IMR-90 (cell line): Measurements from ENCODE around the gene ADH1A. TPM values are rescaled to one million over a fixed set of nuclear protein-coding genes. Genes with fewer than 3 reads are reported as not detected.

ENCODE experiments used
- ATAC-seq: fragments of 200-7000 bp; cut with Tn5 transposase; 2 replicates; pipeline ENCODE4 v1.9.1; 2020; ENCODE audit warnings: low read depth, mild to moderate bottlenecking, moderate library complexity
- BruUV-seq: library from RNA; stranded (reverse); fragments of 400-500 nt; replicated peaks from 2 replicates; lab custom pipeline; 2021; lab: Mats Ljungman, UMichigan
- CTCF ChIA-PET: fragments of 300-600 bp; formaldehyde crosslinking; extraction: SDS; loops from one replicate; lab custom pipeline; 2021; ENCODE audit warnings: antibody characterized with exemption; lab: Yijun Ruan, JAX
- POLR2A ChIA-PET: fragments of 300-600 bp; sonication (Branson Sonifier 250); formaldehyde crosslinking; loops from one replicate; lab custom pipeline; 2022; ENCODE audit warnings: antibody characterized with exemption; ENCODE audit not compliant: unreplicated experiment; lab: Charles Lee
- DNase-seq: peaks from one replicate; pipeline ENCODE4 v3.0.0; 2013
- H2AFZ ChIP-seq: replicated peaks from 2 replicates; pipeline ENCODE3; 2013; ENCODE audit warnings: low read length, mild to moderate bottlenecking; ENCODE audit not compliant: poor library complexity
- H2AK5ac ChIP-seq: 2 replicates; pipeline ENCODE4 v1.6.1; 2013; ENCODE audit warnings: low read depth, low read length, inconsistent platforms
- H2AK9ac ChIP-seq: replicated peaks from 2 replicates; pipeline ENCODE3; 2013; ENCODE audit warnings: mild to moderate bottlenecking, low read depth, low read length, moderate library complexity; ENCODE audit not compliant: poor library complexity
- H2BK120ac ChIP-seq: 2 replicates; pipeline ENCODE4 v1.6.1; 2013; ENCODE audit warnings: low read depth, low read length, inconsistent platforms
- H2BK15ac ChIP-seq: 3 replicates; pipeline ENCODE4 v1.6.1; 2013; ENCODE audit warnings: low read depth, low read length, inconsistent platforms
- H2BK20ac ChIP-seq: 2 replicates; pipeline ENCODE4 v1.6.1; 2013; ENCODE audit warnings: low read depth, mild to moderate bottlenecking, inconsistent platforms, low read length, moderate library complexity
- H2BK5ac ChIP-seq: 2 replicates; pipeline ENCODE4 v1.6.1; 2013; ENCODE audit warnings: mild to moderate bottlenecking, low read depth, low read length, inconsistent platforms; ENCODE audit not compliant: poor library complexity, severe bottlenecking
- H3K14ac ChIP-seq: replicated peaks from 2 replicates; pipeline ENCODE4 v1.6.1; 2013; ENCODE audit warnings: low read depth, low read length, inconsistent platforms
- H3K18ac ChIP-seq: 2 replicates; pipeline ENCODE4 v1.6.1; 2013; ENCODE audit warnings: low read depth, low read length, control low read depth
- H3K23ac ChIP-seq: 2 replicates; pipeline ENCODE4 v1.6.1; 2013; ENCODE audit warnings: low read depth, low read length, inconsistent platforms
- H3K27ac ChIP-seq: 2 replicates; pipeline ENCODE4 v1.5.1; 2013; ENCODE audit warnings: mild to moderate bottlenecking, control low read depth, low read length; ENCODE audit not compliant: insufficient read depth
- H3K27me3 ChIP-seq: 2 replicates; pipeline ENCODE4 v1.6.1; 2013; ENCODE audit warnings: low read length; ENCODE audit not compliant: control insufficient read depth, insufficient read depth
- H3K36me3 ChIP-seq: 2 replicates; pipeline ENCODE4 v1.6.1; 2013; ENCODE audit warnings: low read length, mixed read lengths; ENCODE audit not compliant: control insufficient read depth, insufficient read depth
- H3K4ac ChIP-seq: 2 replicates; pipeline ENCODE4 v1.6.1; 2013; ENCODE audit warnings: low read depth, low read length, inconsistent platforms
- H3K4me1 ChIP-seq: 2 replicates; pipeline ENCODE4 v1.6.1; 2013; ENCODE audit warnings: low read length, mixed read lengths; ENCODE audit not compliant: control insufficient read depth, insufficient read depth
- H3K4me2 ChIP-seq: 2 replicates; pipeline ENCODE4 v1.6.1; 2013; ENCODE audit warnings: low read depth, mild to moderate bottlenecking, control low read depth, low read length, moderate library complexity
- H3K4me3 ChIP-seq: 2 replicates; pipeline ENCODE4 v1.5.1; 2013; ENCODE audit warnings: low read depth, mild to moderate bottlenecking, control low read depth, low read length, moderate library complexity; ENCODE audit not compliant: insufficient read depth
- H3K56ac ChIP-seq: 2 replicates; pipeline ENCODE4 v1.6.1; 2013; ENCODE audit warnings: low read length, inconsistent platforms; ENCODE audit not compliant: insufficient read depth; ENCODE audit errors: extremely low read depth
- H3K79me1 ChIP-seq, 2 experiments: 2 replicates each; pipeline ENCODE4 v1.6.1; 2013; ENCODE audit warnings: low read length in 2 of 2, inconsistent platforms in 1 of 2, low read depth in 1 of 2
- H3K9ac ChIP-seq: 2 replicates; pipeline ENCODE4 v1.6.1; 2013; ENCODE audit warnings: low read depth, low read length, control low read depth
- H3K9me1 ChIP-seq: 2 replicates; pipeline ENCODE4 v1.6.1; 2013; ENCODE audit warnings: low read length, inconsistent platforms; ENCODE audit not compliant: insufficient read depth
- H3K9me3 ChIP-seq: 2 replicates; pipeline ENCODE4 v1.6.1; 2013; ENCODE audit warnings: low read length; ENCODE audit not compliant: control insufficient read depth, insufficient read depth
- H4K20me1 ChIP-seq: 2 replicates; pipeline ENCODE4 v1.6.1; 2013; ENCODE audit warnings: low read length, inconsistent platforms; ENCODE audit not compliant: insufficient read depth
- H4K5ac ChIP-seq: 2 replicates; pipeline ENCODE4 v1.6.1; 2013; ENCODE audit warnings: mild to moderate bottlenecking, low read depth, low read length, control low read depth
- H4K8ac ChIP-seq, 2 experiments: 2 replicates each; pipeline ENCODE4 v1.6.1; 2013; ENCODE audit warnings: low read depth in 2 of 2, low read length in 2 of 2, control low read depth in 1 of 2, inconsistent platforms in 1 of 2
- H4K91ac ChIP-seq: 2 replicates; pipeline ENCODE4 v1.6.1; 2013; ENCODE audit warnings: low read depth, low read length, inconsistent platforms; ENCODE audit not compliant: insufficient read depth
- CEBPB ChIP-seq: IDR thresholded peaks from 2 replicates; pipeline ENCODE4 v1.6.1; 2012; ENCODE audit warnings: low read depth, low read length, improper control_type of control experiment
- CHD1 ChIP-seq: IDR thresholded peaks from 2 replicates; pipeline ENCODE4 v1.6.1; 2012; ENCODE audit warnings: low read depth, low read length, improper control_type of control experiment
- FOS ChIP-seq: fragments of 150-350 bp; IDR thresholded peaks from 2 replicates; pipeline ENCODE4 v1.6.1; 2016; ENCODE audit warnings: low read depth, low read length
- MAFK ChIP-seq: IDR thresholded peaks from 2 replicates; pipeline ENCODE4 v1.6.1; 2012; ENCODE audit warnings: low read depth, low read length, improper control_type of control experiment
- MAZ ChIP-seq: IDR thresholded peaks from 2 replicates; pipeline ENCODE4 v1.6.1; 2012; ENCODE audit warnings: low read depth, mild to moderate bottlenecking, low read length, improper control_type of control experiment, moderate library complexity, borderline replicate concordance
- MXI1 ChIP-seq: IDR thresholded peaks from 2 replicates; pipeline ENCODE4 v1.6.1; 2012; ENCODE audit warnings: low read depth, mild to moderate bottlenecking, low read length, moderate library complexity, borderline replicate concordance
- POLR2A ChIP-seq: IDR thresholded peaks from 2 replicates; pipeline ENCODE4 v1.6.1; 2012; ENCODE audit warnings: mild to moderate bottlenecking, low read depth, low read length
- RCOR1 ChIP-seq: IDR thresholded peaks from 2 replicates; pipeline ENCODE4 v1.6.1; 2012; ENCODE audit warnings: mild to moderate bottlenecking, low read length, improper control_type of control experiment; ENCODE audit not compliant: insufficient replicate concordance
- SMC3 ChIP-seq: fragments of 150-350 bp; IDR thresholded peaks from 2 replicates; pipeline ENCODE4 v1.6.1; 2016; ENCODE audit warnings: low read depth, mild to moderate bottlenecking, antibody characterized with exemption, low read length, moderate library complexity
- WGBS, 2 experiments: methylation state at CpG; one replicate each; pipeline versions ENCODE4 v1.1.5 to v1.1.7; 2013; ENCODE audit warnings: missing lambda C conversion rate in 2 of 2; ENCODE audit not compliant: insufficient read length in 1 of 2; ENCODE audit errors: extremely low coverage in 2 of 2; 5-methylcytosine and 5-hydroxymethylcytosine counted together
- dilution Hi-C: fragments of 300-500 bp; cut with HindIII; formaldehyde crosslinking; loops from one replicate; pipeline ENCODE4 v1.14.3; 2018; ENCODE audit warnings: low sequenced_read_pairs; ENCODE audit not compliant: unreplicated experiment
- in situ Hi-C: fragments of 300-500 bp; cut with MboI; formaldehyde crosslinking; loops from 3 replicates; pipeline ENCODE4 v1.14.3; 2019; ENCODE audit warnings: low sequenced_read_pairs, inconsistent platforms, mixed read lengths
- intact Hi-C: fragments of 100-400 bp; cut with micrococcal nuclease; formaldehyde crosslinking; loops from 2 replicates; pipeline ENCODE4 v1.10.0; 2022
- polyA plus RNA-seq, 3 experiments: library from polyadenylated mRNA; depleted of rRNA; stranded (reverse); fragments of >200 nt; gene quantifications; 2 replicates each; pipeline ENCODE4 v1.2.3, GENCODE V29; 2012; ENCODE audit warnings: low replicate concordance in 1 of 3
- total RNA-seq: library from RNA; depleted of rRNA; stranded (reverse); fragments of >200 nt; gene quantifications from 2 replicates; pipeline ENCODE4 v1.2.3, GENCODE V29; 2012
- TF ChIP-seq, protein P1 (sequence below): fragments of 150-350 bp; IDR thresholded peaks from 2 replicates; pipeline ENCODE4 v1.6.1; 2017; ENCODE audit warnings: mild to moderate bottlenecking, antibody characterized with exemption, low read length, low read depth
- TF ChIP-seq, protein P2 (sequence below): fragments of 150-350 bp; IDR thresholded peaks from 2 replicates; pipeline ENCODE4 v1.6.1; 2016; ENCODE audit warnings: low read depth, mild to moderate bottlenecking, low read length, moderate library complexity, borderline replicate concordance

ADH1A gene
- total and polyA plus RNA-seq, 2 of the 4 experiments (the other 2 are of a cell fraction), result not detected

DNA sequence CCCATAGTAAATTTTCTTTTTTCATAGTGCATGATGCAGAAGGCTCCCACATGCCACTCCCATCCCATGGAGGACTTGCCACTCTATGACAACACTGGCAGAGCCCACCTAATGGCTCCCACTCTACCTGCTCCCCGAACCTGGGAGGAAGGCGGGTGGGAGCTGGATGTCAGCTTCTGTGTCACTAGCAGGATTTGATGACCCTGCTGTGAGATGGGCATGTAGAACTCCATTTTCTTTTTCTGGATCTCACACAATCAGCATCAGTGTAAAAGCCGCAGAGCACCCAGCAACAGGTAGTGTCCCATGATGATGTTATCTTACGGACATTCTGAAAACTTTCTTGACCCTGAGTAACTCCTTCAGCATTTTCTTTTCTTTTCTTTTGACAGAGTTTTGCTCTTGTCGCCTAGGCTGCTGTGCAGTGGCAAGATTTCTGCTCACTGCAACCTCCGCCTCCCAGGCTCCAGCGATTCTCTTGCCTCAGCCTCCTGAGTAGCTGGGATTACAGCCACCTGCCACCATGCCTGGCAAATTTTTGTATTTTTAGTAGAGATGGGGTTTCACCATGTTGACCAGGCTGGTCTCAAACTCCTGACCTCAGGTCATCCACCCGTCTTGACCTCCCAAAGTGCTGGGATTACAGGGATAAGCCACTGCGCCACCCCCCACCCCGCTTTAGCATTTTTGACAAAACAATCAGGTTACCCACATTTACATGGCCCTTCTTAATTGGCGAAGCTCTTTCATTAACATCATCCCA, 15.0 kb upstream of the ADH1A start:
- Histone ChIP-seq H2BK20ac (peak overlapping the region; percentile 53), H3K27ac (no peak overlapping the region), H3K9me1 (no peaks in the 10 kb centered on the region), H2AK9ac (no peak overlapping the region), H4K91ac (no peak overlapping the region), H3K4ac (no peak overlapping the region), H2BK15ac (peak overlapping the region; percentile 90; the same call in 1 of the 3 replicates), H3K14ac (0 out of 2 replicates have a peak overlapping the region, but pooled peaks have one; percentile 22), H2AK5ac (peak overlapping the region; percentile 50; the same call in 1 of the 2 replicates), H4K8ac (0 out of 4 replicates have a peak overlapping the region, but pooled peaks of 1 of the 2 experiments have one; percentile 25), H3K4me2 (no peak overlapping the region), H3K27me3 (no peaks in the 10 kb centered on the region), H4K20me1 (no peaks in the 10 kb centered on the region), H4K5ac (no peak overlapping the region; the same call in 1 of the 2 replicates), H3K79me1 (no peaks in the 10 kb centered on the region), H3K4me3 (no peak overlapping the region), H3K4me1 (peaks cover 3% of the 10 kb centered on the region), H2AFZ (peak overlapping the region; percentile 43), H3K56ac (no peak overlapping the region), H2BK120ac (peak overlapping the region; percentile 48; the same call in 1 of the 2 replicates), H3K18ac (no peak overlapping the region; the same call in 1 of the 2 replicates), H3K23ac (no peak overlapping the region), H2BK5ac (no peak overlapping the region), H3K36me3 (peaks cover 3% of the 10 kb centered on the region; the same call in 1 of the 2 replicates), H3K9ac (no peak overlapping the region), H3K9me3 (no peaks in the 10 kb centered on the region)
- POLR2A ChIA-PET, result no interaction called here
- in situ Hi-C loops (no loop called here), dilution Hi-C loops (no loop called here), intact Hi-C loops (no loop called here)
- CTCF ChIA-PET, result no interaction called here
- no peak for ATAC-seq
- WGBS, 2 experiments, result 94% methylated on average over 2 of the region's 11 CpGs; no CpG with 5 or more reads in 1 of the 2 experiments
- DNase-seq, result no peak
- TF ChIP-seq MXI1 (no peak), FOS (no peak), POLR2A (no peak), CHD1 (no peak), MAFK (no peak), CEBPB (no peak), RCOR1 (no peak), SMC3 (no peak), MAZ (no peak)
- TF ChIP-seq, protein P1, sequence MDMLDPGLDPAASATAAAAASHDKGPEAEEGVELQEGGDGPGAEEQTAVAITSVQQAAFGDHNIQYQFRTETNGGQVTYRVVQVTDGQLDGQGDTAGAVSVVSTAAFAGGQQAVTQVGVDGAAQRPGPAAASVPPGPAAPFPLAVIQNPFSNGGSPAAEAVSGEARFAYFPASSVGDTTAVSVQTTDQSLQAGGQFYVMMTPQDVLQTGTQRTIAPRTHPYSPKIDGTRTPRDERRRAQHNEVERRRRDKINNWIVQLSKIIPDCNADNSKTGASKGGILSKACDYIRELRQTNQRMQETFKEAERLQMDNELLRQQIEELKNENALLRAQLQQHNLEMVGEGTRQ, result no peak
- TF ChIP-seq, protein P2, sequence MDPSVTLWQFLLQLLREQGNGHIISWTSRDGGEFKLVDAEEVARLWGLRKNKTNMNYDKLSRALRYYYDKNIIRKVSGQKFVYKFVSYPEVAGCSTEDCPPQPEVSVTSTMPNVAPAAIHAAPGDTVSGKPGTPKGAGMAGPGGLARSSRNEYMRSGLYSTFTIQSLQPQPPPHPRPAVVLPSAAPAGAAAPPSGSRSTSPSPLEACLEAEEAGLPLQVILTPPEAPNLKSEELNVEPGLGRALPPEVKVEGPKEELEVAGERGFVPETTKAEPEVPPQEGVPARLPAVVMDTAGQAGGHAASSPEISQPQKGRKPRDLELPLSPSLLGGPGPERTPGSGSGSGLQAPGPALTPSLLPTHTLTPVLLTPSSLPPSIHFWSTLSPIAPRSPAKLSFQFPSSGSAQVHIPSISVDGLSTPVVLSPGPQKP, result no peak
- BruUV-seq, result no TSS peak
